Central memory CD8-positive, alpha-beta T cell (primary cell): ENCODE results near the gene ENG.

ENCODE experiments used
- ATAC-seq: fragments of 150-1000 bp; cut with Tn5 transposase; replicated peaks from 2 replicates; pipeline ENCODE4 v1.10.0; 2022; ENCODE audit warnings: mild to moderate bottlenecking, moderate FRiP score, moderate number of reproducible peaks; ENCODE audit not compliant: poor library complexity, severe bottlenecking; ENCODE audit errors: extremely low read depth
- DNase-seq, 2 donors: peaks; one replicate each; pipeline ENCODE4 v3.0.0; 2021; ENCODE audit warnings: low spot score in 2 of 2
- H3K27ac Mint-ChIP-seq: one replicate; pipeline ENCODE4 v1.8.0; 2022; ENCODE audit warnings: low read depth, mild to moderate bottlenecking, moderate library complexity, mixed read lengths
- H3K27me3 Mint-ChIP-seq: one replicate; pipeline ENCODE4 v1.8.0; 2022; ENCODE audit warnings: mixed read lengths
- H3K36me3 Mint-ChIP-seq: one replicate; pipeline ENCODE4 v1.8.0; 2022; ENCODE audit warnings: mild to moderate bottlenecking, moderate library complexity, mixed read lengths; ENCODE audit not compliant: insufficient read depth
- H3K4me1 Mint-ChIP-seq: one replicate; pipeline ENCODE4 v1.8.0; 2022; ENCODE audit warnings: mixed read lengths
- H3K4me3 Mint-ChIP-seq: one replicate; pipeline ENCODE4 v1.8.0; 2022; ENCODE audit warnings: mild to moderate bottlenecking, moderate library complexity, mixed read lengths
- H3K9me3 Mint-ChIP-seq: one replicate; pipeline ENCODE4 v1.8.0; 2022; ENCODE audit warnings: mixed read lengths

Gene ENG

DNA sequence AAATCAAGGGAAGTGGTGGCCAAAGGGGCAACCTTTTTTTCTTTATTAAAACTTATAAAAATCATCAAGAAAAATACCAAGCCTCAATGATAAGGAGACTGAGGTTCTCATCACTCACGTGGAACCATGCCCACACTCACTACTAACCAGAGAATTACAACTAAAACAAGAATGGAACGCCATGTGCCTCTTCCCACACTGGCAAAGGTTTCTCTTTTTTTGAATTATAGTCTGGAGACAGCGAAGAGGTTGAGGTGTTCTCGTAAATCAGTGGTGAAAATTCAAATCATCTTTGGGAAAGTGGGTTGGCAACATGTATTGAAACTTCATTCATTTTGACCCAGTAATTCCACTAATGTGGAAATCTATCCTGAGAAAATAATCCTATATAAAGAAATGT lies 32.4 kb downstream of the ENG start:
- no peak for DNase-seq
- no peaks in the 10 kb centered on the region for H3K27me3 Mint-ChIP-seq
- no peak for ATAC-seq
- no peak overlapping the region for H3K27ac Mint-ChIP-seq
- H3K9me3 Mint-ChIP-seq, result no peaks in the 10 kb centered on the region
- H3K4me3 Mint-ChIP-seq, result no peak overlapping the region
- peaks cover 19% of the 10 kb centered on the region for H3K36me3 Mint-ChIP-seq
- H3K4me1 Mint-ChIP-seq, result no peaks in the 10 kb centered on the region

GRCh38 chr9:127818574-127818973 lies 35.9 kb downstream of the ENG start:
- Mint-ChIP-seq H3K27me3 (no peaks in the 10 kb centered on the region), H3K9me3 (no peaks in the 10 kb centered on the region), H3K36me3 (peaks cover 15% of the 10 kb centered on the region), H3K4me1 (no peaks in the 10 kb centered on the region), H3K4me3 (no peak overlapping the region), H3K27ac (no peak overlapping the region)
- ATAC-seq (no peak), DNase-seq (no peak)

DNA sequence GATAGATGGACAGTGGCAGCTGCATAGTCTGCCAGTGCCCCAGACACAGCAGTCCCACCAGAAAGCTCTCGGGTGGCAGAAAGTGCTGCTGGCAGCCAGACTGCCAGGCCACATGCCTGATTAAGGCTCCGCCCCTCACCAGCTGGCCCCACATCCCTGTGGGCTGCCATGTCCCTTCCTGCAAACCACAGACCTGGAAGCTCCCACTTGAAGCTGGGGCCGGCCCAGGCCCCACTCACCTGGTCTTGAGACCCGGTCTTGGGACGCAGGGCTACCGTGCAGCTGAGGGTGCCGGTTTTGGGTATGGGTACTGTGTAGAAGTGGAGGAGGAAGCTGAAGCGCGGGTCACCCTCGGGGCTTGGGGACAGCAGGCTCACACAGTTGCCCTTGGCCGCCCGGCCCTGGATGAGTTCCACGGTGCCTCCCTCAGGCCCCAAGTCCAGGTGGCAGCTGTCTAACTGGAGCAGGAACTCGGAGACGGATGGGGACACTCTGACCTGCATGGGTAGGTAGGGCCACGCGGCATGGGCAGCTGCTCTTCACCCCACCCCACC lies 36.5 kb downstream of the ENG start:
- Mint-ChIP-seq H3K36me3 (peaks cover 16% of the 10 kb centered on the region), H3K27ac (peak overlapping the region; percentile 43), H3K9me3 (no peaks in the 10 kb centered on the region), H3K27me3 (no peaks in the 10 kb centered on the region), H3K4me1 (no peaks in the 10 kb centered on the region), H3K4me3 (no peak overlapping the region)
- ATAC-seq (no peak), DNase-seq (no peak)

DNA sequence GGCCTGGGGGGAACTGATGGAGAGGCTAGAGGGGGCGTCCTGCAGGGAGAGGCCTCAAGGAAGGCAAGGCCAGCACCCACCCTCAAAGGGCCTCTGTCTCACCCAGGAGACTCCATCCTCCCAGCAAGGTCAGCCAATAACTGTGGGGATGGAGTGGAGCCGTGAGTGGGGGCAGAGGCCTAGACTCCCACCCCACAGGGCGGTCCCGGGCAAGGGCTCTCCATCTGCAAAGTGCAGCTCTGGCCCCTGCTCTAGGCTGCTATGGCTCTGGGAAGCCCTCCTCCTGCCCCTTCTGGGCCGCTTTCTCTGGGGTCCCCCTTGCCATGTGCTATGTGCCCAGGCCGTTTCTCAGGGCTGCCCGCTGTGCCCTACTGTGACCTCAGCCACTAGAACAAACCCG lies 37.7 kb downstream of the ENG start:
- no peak for ATAC-seq
- Mint-ChIP-seq H3K36me3 (peaks cover 20% of the 10 kb centered on the region), H3K4me1 (no peaks in the 10 kb centered on the region), H3K27me3 (no peaks in the 10 kb centered on the region), H3K9me3 (no peaks in the 10 kb centered on the region), H3K4me3 (no peak overlapping the region), H3K27ac (peak overlapping the region; percentile 43)
- DNase-seq, result no peak

DNA sequence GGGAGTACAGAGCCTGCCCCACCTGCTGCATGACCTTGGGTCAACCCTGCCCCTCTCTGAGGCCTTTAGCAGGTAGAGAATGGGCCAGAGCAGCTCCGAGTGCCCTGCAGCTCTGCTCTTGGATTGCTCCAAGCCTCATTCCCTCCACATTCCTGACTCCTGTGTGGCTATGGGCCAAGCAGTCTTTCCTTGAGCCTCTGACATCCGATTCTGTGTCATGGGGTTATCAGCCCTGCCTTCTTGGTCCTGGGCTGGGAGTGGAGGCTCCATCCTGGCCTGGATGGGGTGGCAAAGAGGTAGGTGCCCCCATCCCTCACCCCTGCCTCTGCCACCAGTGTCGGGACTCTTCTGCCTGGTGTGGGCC lies 38.1 kb downstream of the ENG start:
- H3K36me3 Mint-ChIP-seq, result peaks cover 17% of the 10 kb centered on the region
- ATAC-seq (no peak), DNase-seq (no peak)
- no peaks in the 10 kb centered on the region for H3K4me1 Mint-ChIP-seq
- no peak overlapping the region for H3K27ac Mint-ChIP-seq
- no peak overlapping the region for H3K4me3 Mint-ChIP-seq
- no peaks in the 10 kb centered on the region for H3K27me3 Mint-ChIP-seq
- H3K9me3 Mint-ChIP-seq, result no peaks in the 10 kb centered on the region

DNA sequence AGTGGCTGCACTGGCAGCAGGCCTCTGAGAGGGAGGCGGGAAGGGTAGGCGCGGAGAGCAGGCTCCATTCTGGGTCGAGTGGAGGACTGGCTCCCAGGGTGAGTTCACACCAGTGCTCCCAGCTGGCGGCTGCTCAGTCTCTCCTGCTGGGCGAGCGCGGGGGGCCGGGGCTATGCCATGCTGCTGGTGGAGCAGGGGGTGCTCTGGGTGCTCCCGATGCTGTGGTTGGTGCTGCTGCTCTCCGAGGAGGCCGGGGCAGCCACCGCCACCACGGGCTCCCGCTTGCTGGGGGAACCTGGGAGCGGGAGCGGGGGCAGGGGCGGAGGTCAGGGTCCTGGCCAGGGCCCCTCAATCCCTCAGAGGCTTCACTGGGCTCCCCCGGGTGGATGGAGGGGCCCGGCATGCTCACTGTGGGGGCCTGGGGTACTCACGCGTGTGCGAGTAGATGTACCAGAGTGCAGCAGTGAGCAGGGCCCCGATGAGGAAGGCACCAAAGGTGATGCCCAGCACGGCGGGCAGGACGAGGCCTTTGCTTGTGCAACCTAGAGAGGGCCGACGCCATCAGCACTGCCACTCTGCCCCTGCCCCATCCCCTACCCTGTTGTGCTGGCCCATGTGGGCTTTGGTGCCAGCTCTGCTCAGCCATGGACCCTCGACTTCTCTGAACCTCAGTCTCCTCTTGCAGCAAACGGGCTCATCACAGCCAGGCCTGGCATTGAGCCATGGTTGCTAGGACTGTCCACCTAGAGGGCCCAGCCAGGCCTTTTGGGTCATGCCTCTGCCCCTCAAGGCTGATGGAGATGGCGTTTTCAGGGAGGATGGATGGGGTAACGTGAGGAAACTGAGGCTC lies 38.7 kb downstream of the ENG start:
- H3K27ac Mint-ChIP-seq, result no peak overlapping the region
- peaks cover 15% of the 10 kb centered on the region for H3K36me3 Mint-ChIP-seq
- ATAC-seq (no peak), DNase-seq (no peak)
- no peaks in the 10 kb centered on the region for H3K9me3 Mint-ChIP-seq
- H3K27me3 Mint-ChIP-seq, result no peaks in the 10 kb centered on the region
- no peaks in the 10 kb centered on the region for H3K4me1 Mint-ChIP-seq
- no peak overlapping the region for H3K4me3 Mint-ChIP-seq

DNA sequence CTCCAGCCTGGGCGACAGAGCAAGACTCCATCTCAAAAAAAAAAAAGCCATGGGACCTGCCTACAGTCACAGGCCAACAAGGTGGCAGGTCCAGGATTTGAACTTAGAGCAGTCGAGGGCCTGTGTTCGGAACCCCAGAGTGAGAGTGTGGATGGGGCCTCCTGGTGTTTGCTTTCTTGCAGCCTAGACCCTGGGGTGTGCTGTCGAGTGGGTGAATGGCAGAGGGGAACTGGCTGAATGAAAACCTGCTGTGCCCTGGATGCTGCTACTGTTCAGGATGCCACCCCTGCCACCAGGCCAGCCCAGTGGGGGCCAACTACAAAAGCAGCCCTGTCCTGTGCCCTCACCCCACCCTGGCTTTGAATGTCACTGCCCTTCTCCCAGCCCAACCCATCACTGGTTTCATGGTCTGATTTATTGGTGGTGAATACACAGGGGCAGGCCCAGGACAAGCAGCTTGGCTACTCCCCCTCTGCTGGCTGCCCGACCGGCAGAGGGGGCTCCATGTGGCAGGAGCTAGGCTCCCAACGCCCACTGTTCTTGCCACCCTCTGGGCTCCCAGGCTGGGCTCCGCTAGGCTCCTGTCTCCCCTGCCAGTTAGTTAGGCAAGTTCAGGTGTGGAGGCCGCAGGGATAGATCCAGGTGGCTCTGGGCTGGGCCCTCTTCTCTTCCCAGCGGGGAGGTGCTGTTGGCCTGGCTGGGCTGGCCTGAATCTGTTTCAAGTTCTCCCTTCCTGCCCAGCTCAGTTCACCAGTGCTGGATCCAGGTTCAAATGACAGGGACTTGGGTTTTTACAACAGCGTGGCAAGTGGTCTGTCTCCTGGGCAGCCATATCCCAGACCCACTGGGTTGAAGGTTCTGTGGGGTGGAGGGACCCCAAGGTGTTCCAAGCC lies 39.6 kb downstream of the ENG start:
- DNase-seq (no peak), ATAC-seq (no peak)
- no peaks in the 10 kb centered on the region for H3K27me3 Mint-ChIP-seq
- no peaks in the 10 kb centered on the region for H3K4me1 Mint-ChIP-seq
- no peaks in the 10 kb centered on the region for H3K9me3 Mint-ChIP-seq
- H3K4me3 Mint-ChIP-seq, result no peak overlapping the region
- peaks cover 18% of the 10 kb centered on the region for H3K36me3 Mint-ChIP-seq
- peak overlapping the region; percentile 58 for H3K27ac Mint-ChIP-seq

GRCh38 chr9:127813686-127814226 lies 40.7 kb downstream of the ENG start:
- H3K27ac Mint-ChIP-seq, result peak overlapping the region; percentile 16
- no peaks in the 10 kb centered on the region for H3K9me3 Mint-ChIP-seq
- H3K4me1 Mint-ChIP-seq, result no peaks in the 10 kb centered on the region
- peaks cover 23% of the 10 kb centered on the region for H3K36me3 Mint-ChIP-seq
- ATAC-seq (no peak), DNase-seq (no peak)
- H3K4me3 Mint-ChIP-seq, result no peak overlapping the region
- no peaks in the 10 kb centered on the region for H3K27me3 Mint-ChIP-seq

- no peaks in the 10 kb centered on the region for H3K27me3 Mint-ChIP-seq
- peaks cover 27% of the 10 kb centered on the region for H3K36me3 Mint-ChIP-seq
- no peak for ATAC-seq
- H3K27ac Mint-ChIP-seq, result peak overlapping the region; percentile 16
- no peak overlapping the region for H3K4me3 Mint-ChIP-seq
- no peaks in the 10 kb centered on the region for H3K9me3 Mint-ChIP-seq
- H3K4me1 Mint-ChIP-seq, result no peaks in the 10 kb centered on the region
- no peak for DNase-seq
Observed at GRCh38 chr9:127812936-127813675, 41.4 kb downstream of the ENG start.

GRCh38 chr9:127812011-127812410 lies 42.4 kb downstream of the ENG start:
- no peak for ATAC-seq
- Mint-ChIP-seq H3K4me1 (no peaks in the 10 kb centered on the region), H3K9me3 (no peaks in the 10 kb centered on the region), H3K27me3 (no peaks in the 10 kb centered on the region), H3K36me3 (peaks cover 37% of the 10 kb centered on the region), H3K27ac (no peak overlapping the region), H3K4me3 (no peak overlapping the region)
- no peak for DNase-seq

GRCh38 chr9:127810378-127811187 lies 43.9 kb downstream of the ENG start:
- peaks cover 6% of the 10 kb centered on the region for H3K4me1 Mint-ChIP-seq
- no peak overlapping the region for H3K27ac Mint-ChIP-seq
- DNase-seq (no peak), ATAC-seq (no peak)
- H3K36me3 Mint-ChIP-seq, result peaks cover 39% of the 10 kb centered on the region
- H3K4me3 Mint-ChIP-seq, result no peak overlapping the region
- no peaks in the 10 kb centered on the region for H3K9me3 Mint-ChIP-seq
- no peaks in the 10 kb centered on the region for H3K27me3 Mint-ChIP-seq
